ENCODE data around the gene ABCC8.
"Not testable (repeated sequence)": the region's sequence is repeated elsewhere in the genome, so short reads cannot be mapped to it uniquely, and the experiment has no call there.

The ABCC8 gene

DNA sequence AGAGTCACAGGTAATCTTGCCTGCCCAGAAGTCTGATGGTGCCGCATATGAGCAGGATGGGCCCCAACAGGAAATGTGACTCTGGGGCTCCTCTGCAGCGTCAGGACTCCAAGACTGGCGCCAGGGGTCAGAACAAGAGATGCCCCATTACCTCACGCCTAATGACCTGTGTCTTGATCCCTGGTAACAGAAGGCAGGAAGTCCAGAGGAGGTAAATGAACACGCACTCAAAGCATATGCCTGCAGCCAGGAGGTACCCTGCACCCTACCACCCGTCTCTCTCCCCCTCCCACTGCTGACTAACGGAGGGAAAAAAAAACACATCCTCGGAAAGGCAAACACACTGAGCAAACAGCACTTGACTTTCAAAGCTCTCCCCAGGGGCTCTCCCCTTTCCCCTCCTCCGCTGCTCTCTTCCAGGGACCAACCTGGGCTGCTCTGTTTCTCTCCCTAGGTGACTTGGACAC is 37.3 kb downstream of the ABCC8 start:
- H3K9me3 ChIP-seq (ENCODE audit: low read depth, low read length) = no peaks in the 10 kb centered on the region
- H3K36me3 ChIP-seq (ENCODE audit: insufficient read depth, low read length) = no peaks in the 10 kb centered on the region
- no peak for DNase-seq (ENCODE audit: low read depth, low spot score)
- H3K4me3 ChIP-seq = no peak overlapping the region
- no peak for TF ChIP-seq EZH2 (IDR thresholded peaks at IDR 0.05)
- TF ChIP-seq FOXP2 (optimal IDR thresholded peaks at IDR 0.05; ENCODE audit: control extremely low read depth, extremely low read length, insufficient read depth) = no peak
- H3K9ac ChIP-seq (ENCODE audit: insufficient read length) = no peak overlapping the region
- no peak overlapping the region for H3K27ac ChIP-seq

DNA sequence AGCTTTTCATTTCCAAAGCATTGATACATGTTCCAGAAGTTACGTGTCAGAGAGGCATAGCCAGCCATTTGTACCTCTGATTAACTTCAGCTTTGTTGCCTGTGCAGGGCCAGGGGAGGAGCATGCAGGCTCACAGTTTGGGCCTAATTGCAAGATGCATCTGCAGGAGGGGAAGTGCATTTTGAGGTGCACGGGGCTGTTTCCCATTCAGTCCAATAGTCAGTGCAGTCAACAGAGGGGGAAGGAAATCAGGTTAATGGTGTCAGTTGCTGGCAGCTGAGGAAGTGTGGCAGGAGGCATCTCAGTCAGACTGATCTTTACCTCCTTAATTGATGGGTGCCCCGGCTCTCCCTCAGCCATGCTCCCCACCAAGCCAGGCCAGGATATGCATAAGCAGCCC is 39.3 kb downstream of the ABCC8 start:
- Histone ChIP-seq H3K4me3 (no peak overlapping the region), H3K27ac (no peak overlapping the region), H3K9me3 (ENCODE audit: low read depth, low read length) (no peaks in the 10 kb centered on the region), H3K9ac (ENCODE audit: insufficient read length) (no peak overlapping the region), H3K36me3 (ENCODE audit: insufficient read depth, low read length) (no peaks in the 10 kb centered on the region)
- DNase-seq (ENCODE audit: low read depth, low spot score) = no peak
- no peak for TF ChIP-seq EZH2 (IDR thresholded peaks at IDR 0.05)
- no peak for TF ChIP-seq FOXP2 (optimal IDR thresholded peaks at IDR 0.05; ENCODE audit: control extremely low read depth, extremely low read length, insufficient read depth)
- no peak for TF ChIP-seq POLR2AphosphoS5 (IDR thresholded peaks at IDR 0.05; ENCODE audit: borderline replicate concordance, low read depth, low read length)

DNA sequence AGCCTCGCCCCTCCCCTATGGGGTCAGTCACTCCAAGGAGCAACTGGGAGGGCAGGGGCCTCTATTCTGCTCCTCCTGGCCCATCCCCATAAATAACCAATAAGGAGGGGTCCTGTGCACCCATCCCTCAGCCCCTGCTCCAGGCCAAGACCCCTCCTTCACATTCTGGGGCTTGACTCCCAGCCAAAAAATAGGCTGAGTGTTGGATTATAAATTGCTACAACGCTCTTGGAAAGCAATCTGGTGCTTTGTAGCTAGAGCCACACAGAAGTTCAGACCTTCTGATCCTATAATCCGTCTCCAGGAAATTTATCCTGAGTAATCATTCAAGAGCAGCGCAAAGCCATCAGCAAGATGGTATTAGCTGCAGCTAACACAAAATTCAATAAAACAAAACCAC is 42.5 kb downstream of the ABCC8 start:
- TF ChIP-seq FOXP2 (optimal IDR thresholded peaks at IDR 0.05; ENCODE audit: control extremely low read depth, extremely low read length, insufficient read depth) (no peak), POLR2AphosphoS5 (IDR thresholded peaks at IDR 0.05; ENCODE audit: borderline replicate concordance, low read depth, low read length) (no peak), EZH2 (IDR thresholded peaks at IDR 0.05) (no peak)
- H3K9me3 ChIP-seq (ENCODE audit: low read depth, low read length) = no peaks in the 10 kb centered on the region
- no peak overlapping the region for H3K27ac ChIP-seq
- DNase-seq (ENCODE audit: low read depth, low spot score) = no peak
- H3K36me3 ChIP-seq (ENCODE audit: insufficient read depth, low read length) = no peaks in the 10 kb centered on the region
- no peak overlapping the region for H3K9ac ChIP-seq (ENCODE audit: insufficient read length)
- no peak overlapping the region for H3K4me3 ChIP-seq

DNA sequence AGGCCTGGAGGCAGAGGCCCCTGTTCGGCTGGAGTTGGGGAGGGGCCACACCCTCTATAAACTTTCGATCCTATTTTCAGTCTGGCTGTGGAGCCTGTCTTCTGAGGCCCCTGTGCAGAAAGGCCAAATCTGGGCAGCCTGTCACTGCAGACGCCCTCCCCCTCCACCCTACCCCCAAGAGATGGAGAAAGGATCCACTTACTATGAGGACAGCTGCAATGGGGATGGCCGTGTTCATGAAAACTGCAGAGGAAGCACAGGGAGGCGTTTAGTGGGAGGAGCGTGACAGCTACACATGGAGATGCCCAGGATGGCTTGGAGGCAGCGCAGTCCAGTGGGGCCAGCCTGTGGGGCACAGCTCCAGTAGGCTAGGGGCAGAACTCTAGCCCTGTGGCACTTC is 44.6 kb downstream of the ABCC8 start:
- no peak overlapping the region for H3K4me3 ChIP-seq
- no peak for TF ChIP-seq FOXP2 (optimal IDR thresholded peaks at IDR 0.05; ENCODE audit: control extremely low read depth, extremely low read length, insufficient read depth)
- TF ChIP-seq EZH2 (IDR thresholded peaks at IDR 0.05) = no peak
- no peak for TF ChIP-seq POLR2AphosphoS5 (IDR thresholded peaks at IDR 0.05; ENCODE audit: borderline replicate concordance, low read depth, low read length)
- H3K27ac ChIP-seq = no peak overlapping the region
- H3K9ac ChIP-seq (ENCODE audit: insufficient read length) = no peak overlapping the region
- no peak for DNase-seq (ENCODE audit: low read depth, low spot score)
- no peaks in the 10 kb centered on the region for H3K36me3 ChIP-seq (ENCODE audit: insufficient read depth, low read length)
- H3K9me3 ChIP-seq (ENCODE audit: low read depth, low read length) = no peaks in the 10 kb centered on the region

DNA sequence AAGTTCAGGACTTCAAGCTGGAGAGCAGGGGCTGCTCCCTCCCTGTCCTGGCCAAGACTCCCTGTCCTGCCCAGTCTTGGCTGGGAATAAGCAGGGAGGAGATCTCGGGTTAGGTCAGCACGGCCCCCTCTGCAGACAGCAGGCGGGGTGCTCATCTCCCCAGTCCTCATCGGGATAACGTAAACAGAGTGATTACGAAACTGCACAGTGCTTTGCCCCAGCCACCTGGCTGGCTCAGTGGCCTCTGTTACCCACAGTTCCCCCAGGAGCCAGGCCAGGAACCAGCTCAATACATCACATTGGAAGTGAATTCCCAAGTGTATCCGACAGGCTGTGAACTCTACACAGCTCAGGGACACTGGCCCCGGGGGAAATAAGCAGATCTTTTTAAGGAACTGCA is 45.5 kb downstream of the ABCC8 start:
- H3K27ac ChIP-seq = no peak overlapping the region
- no peak overlapping the region for H3K9ac ChIP-seq (ENCODE audit: insufficient read length)
- TF ChIP-seq EZH2 (IDR thresholded peaks at IDR 0.05) = no peak
- no peak for TF ChIP-seq POLR2AphosphoS5 (IDR thresholded peaks at IDR 0.05; ENCODE audit: borderline replicate concordance, low read depth, low read length)
- TF ChIP-seq FOXP2 (optimal IDR thresholded peaks at IDR 0.05; ENCODE audit: control extremely low read depth, extremely low read length, insufficient read depth) = no peak
- no peaks in the 10 kb centered on the region for H3K9me3 ChIP-seq (ENCODE audit: low read depth, low read length)
- DNase-seq (ENCODE audit: low read depth, low spot score) = no peak
- 0 out of 2 replicates have a peak overlapping the region, but pooled peaks have one; percentile 34 for H3K4me3 ChIP-seq
- no peaks in the 10 kb centered on the region for H3K36me3 ChIP-seq (ENCODE audit: insufficient read depth, low read length)

DNA sequence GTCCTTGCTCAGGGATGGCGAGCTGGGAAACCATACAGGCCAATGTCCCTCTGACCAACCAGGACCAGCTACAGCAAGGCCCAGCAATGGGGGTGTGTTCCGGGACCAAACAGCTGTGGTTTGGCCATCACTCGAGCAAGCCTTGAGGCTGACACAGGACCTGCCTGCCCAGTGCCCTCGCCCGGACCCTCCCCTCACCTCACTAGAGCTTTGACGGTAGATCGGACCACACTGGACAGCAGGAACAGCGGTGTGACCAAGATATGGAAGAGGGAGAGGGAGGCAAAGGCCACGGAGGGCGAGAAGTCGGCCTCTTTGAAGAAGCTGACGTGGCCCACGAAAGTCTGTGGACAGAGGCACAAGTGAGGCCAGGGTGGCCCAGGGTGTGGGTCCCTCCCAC is 46.0 kb downstream of the ABCC8 start:
- H3K36me3 ChIP-seq (ENCODE audit: insufficient read depth, low read length) = no peaks in the 10 kb centered on the region
- DNase-seq (ENCODE audit: low read depth, low spot score) = no peak
- no peaks in the 10 kb centered on the region for H3K9me3 ChIP-seq (ENCODE audit: low read depth, low read length)
- no peak overlapping the region for H3K4me3 ChIP-seq
- no peak overlapping the region for H3K9ac ChIP-seq (ENCODE audit: insufficient read length)
- H3K27ac ChIP-seq = no peak overlapping the region
- TF ChIP-seq EZH2 (IDR thresholded peaks at IDR 0.05) = no peak
- TF ChIP-seq POLR2AphosphoS5 (IDR thresholded peaks at IDR 0.05; ENCODE audit: borderline replicate concordance, low read depth, low read length) = no peak
- no peak for TF ChIP-seq FOXP2 (optimal IDR thresholded peaks at IDR 0.05; ENCODE audit: control extremely low read depth, extremely low read length, insufficient read depth)

DNA sequence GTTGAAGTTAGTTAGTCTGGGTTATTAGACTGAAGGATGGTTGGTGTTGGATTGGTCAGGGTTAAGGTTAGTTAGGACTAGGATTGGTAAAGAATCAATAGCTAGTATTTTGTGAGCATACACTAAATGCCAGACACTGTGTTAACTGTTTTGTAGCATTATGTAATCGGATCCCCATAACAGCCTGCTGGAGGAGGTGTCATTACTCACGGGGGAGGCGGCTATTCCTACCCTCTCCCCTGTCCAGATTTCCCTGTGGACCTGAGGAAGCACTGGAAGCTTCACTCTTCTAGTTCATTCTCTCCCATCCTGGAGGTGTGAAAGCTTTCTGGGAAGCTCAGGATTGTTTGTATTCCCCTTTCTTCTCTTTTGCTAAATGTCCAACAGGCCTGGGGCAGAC is 47.7 kb downstream of the ABCC8 start:
- no peak overlapping the region for H3K4me3 ChIP-seq
- H3K36me3 ChIP-seq (ENCODE audit: insufficient read depth, low read length) = no peaks in the 10 kb centered on the region
- H3K9ac ChIP-seq (ENCODE audit: insufficient read length) = no peak overlapping the region
- DNase-seq (ENCODE audit: low read depth, low spot score) = no peak
- no peaks in the 10 kb centered on the region for H3K9me3 ChIP-seq (ENCODE audit: low read depth, low read length)
- H3K27ac ChIP-seq = no peak overlapping the region
- no peak for TF ChIP-seq POLR2AphosphoS5 (IDR thresholded peaks at IDR 0.05; ENCODE audit: borderline replicate concordance, low read depth, low read length)
- no peak for TF ChIP-seq FOXP2 (optimal IDR thresholded peaks at IDR 0.05; ENCODE audit: control extremely low read depth, extremely low read length, insufficient read depth)
- no peak for TF ChIP-seq EZH2 (IDR thresholded peaks at IDR 0.05)

DNA sequence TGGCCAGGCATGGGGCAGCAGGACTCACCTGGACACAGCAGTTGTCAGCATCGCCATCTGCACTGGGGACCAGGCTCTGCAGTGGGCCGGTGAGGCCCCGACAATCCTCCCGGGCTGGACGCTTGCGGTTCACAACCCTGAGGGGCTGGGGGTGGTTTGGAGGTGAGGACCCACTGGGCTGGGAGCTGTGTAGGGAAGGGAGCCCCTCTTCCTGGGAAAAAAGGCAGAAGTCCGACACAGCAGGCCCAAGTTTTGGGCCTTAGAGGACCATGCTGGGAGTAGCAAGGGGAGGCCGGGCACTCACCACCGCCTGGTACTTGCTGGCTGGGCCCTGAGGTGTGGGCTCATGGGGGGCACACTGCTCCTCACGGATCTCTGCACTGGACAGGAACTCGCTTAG is 48.4 kb downstream of the ABCC8 start:
- Histone ChIP-seq H3K4me3 (no peak overlapping the region), H3K9me3 (ENCODE audit: low read depth, low read length) (no peaks in the 10 kb centered on the region), H3K36me3 (ENCODE audit: insufficient read depth, low read length) (no peaks in the 10 kb centered on the region), H3K27ac (no peak overlapping the region), H3K9ac (ENCODE audit: insufficient read length) (no peak overlapping the region)
- DNase-seq (ENCODE audit: low read depth, low spot score) = no peak
- no peak for TF ChIP-seq EZH2 (IDR thresholded peaks at IDR 0.05)
- TF ChIP-seq FOXP2 (optimal IDR thresholded peaks at IDR 0.05; ENCODE audit: control extremely low read depth, extremely low read length, insufficient read depth) = no peak
- TF ChIP-seq POLR2AphosphoS5 (IDR thresholded peaks at IDR 0.05; ENCODE audit: borderline replicate concordance, low read depth, low read length) = no peak

DNA sequence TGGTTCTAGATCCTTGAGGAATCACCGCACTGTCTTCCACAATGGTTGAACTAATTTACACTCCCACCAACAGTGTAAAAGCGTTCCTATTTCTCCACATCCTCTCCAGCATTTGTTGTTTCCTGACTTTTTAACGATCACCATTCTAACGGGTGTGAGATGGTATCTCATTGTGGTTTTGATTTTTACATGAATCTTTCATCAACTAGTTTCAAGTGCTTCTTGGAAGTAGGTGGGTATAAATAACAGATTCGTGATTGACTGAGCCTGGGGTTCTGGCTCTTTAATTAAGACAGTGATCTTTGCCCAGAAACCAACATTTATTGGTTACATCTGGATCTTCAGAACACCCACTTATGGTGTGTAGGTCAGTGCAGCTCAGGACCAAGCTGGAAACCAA is 50.4 kb downstream of the ABCC8 start:
- H3K27ac ChIP-seq; DNase-seq (ENCODE audit: low read depth, low spot score); H3K36me3 ChIP-seq (ENCODE audit: insufficient read depth, low read length); H3K9me3 ChIP-seq (ENCODE audit: low read depth, low read length); H3K9ac ChIP-seq (ENCODE audit: insufficient read length); H3K4me3 ChIP-seq: not testable (repeated sequence)

All from SK-N-MC (cell line).